GM18498 (cell line): Measurements from ENCODE around the gene BRWD1.
"Not testable (repeated sequence)": the region's sequence is repeated elsewhere in the genome, so short reads cannot be mapped to it uniquely, and the experiment has no call there.

Source experiments
- ATAC-seq: cut with Tn5 transposase; IDR thresholded peaks from one replicate; pipeline ENCODE4 v1.9.1; 2021; ENCODE audit warnings: mild to moderate bottlenecking, moderate library complexity; ENCODE audit not compliant: unreplicated experiment

Gene BRWD1

GRCh38 chr21:39288987-39289386, 24.4 kb downstream of the BRWD1 start:
- ATAC-seq = no peak

- ATAC-seq = no peak
Observed at GRCh38 chr21:39282911-39283310, 30.5 kb downstream of the BRWD1 start.

GRCh38 chr21:39281853-39282252, 31.6 kb downstream of the BRWD1 start:
- ATAC-seq = no peak

GRCh38 chr21:39281207-39281606, 32.2 kb downstream of the BRWD1 start:
- ATAC-seq = no peak

- ATAC-seq = no peak
Observed at GRCh38 chr21:39269620-39270019, 43.8 kb downstream of the BRWD1 start.

GRCh38 chr21:39265603-39266002, 47.8 kb downstream of the BRWD1 start:
- no peak for ATAC-seq

- no peak for ATAC-seq
Observed at GRCh38 chr21:39263372-39263771, 50.1 kb downstream of the BRWD1 start.

- no peak for ATAC-seq
Observed at GRCh38 chr21:39258207-39258606, 55.2 kb downstream of the BRWD1 start.

- no peak for ATAC-seq
Observed at GRCh38 chr21:39251326-39251725, 62.1 kb downstream of the BRWD1 start.

- ATAC-seq = no peak
Observed at GRCh38 chr21:39238275-39238674, 75.2 kb downstream of the BRWD1 start.

- no peak for ATAC-seq
Observed at GRCh38 chr21:39232861-39233291, 80.6 kb downstream of the BRWD1 start.

- no peak for ATAC-seq
Observed at GRCh38 chr21:39224930-39225329, 88.5 kb downstream of the BRWD1 start.

GRCh38 chr21:39221997-39222486, 91.4 kb downstream of the BRWD1 start:
- ATAC-seq = no peak

GRCh38 chr21:39221282-39221996, 92.0 kb downstream of the BRWD1 start:
- ATAC-seq = no peak

- not testable (repeated sequence) for ATAC-seq
Observed at GRCh38 chr21:39220875-39221274, 92.6 kb downstream of the BRWD1 start.

- ATAC-seq = no peak
Observed at GRCh38 chr21:39220150-39220549, 93.3 kb downstream of the BRWD1 start.

GRCh38 chr21:39218082-39218409, 95.4 kb downstream of the BRWD1 start:
- no peak for ATAC-seq

- ATAC-seq = no peak
Observed at GRCh38 chr21:39217356-39218081, 95.9 kb downstream of the BRWD1 start.

- no peak for ATAC-seq
Observed at GRCh38 chr21:39216290-39216689, 97.1 kb downstream of the BRWD1 start.

- ATAC-seq = no peak
Observed at GRCh38 chr21:39215078-39215477, 98.4 kb downstream of the BRWD1 start.

- ATAC-seq = no peak
Observed at GRCh38 chr21:39209334-39209688, 104.1 kb downstream of the BRWD1 start.

- no peak for ATAC-seq
Observed at GRCh38 chr21:39208624-39209333, 104.7 kb downstream of the BRWD1 start.
